Ectodermal cell (in vitro differentiated cells): ENCODE measurements around the gene AWAT2.
"Not testable (repeated sequence)": the region's sequence is repeated elsewhere in the genome, so short reads cannot be mapped to it uniquely, and the experiment has no call there.

ENCODE experiments used
- H3K27ac ChIP-seq: 2 replicates; pipeline ENCODE4 v1.7.0; 2013; ENCODE audit warnings: mild to moderate bottlenecking, low read depth, low read length; ENCODE audit not compliant: insufficient read depth, poor library complexity, severe bottlenecking
- H3K27me3 ChIP-seq: 2 replicates; pipeline ENCODE4 v1.7.0; 2013; ENCODE audit warnings: mild to moderate bottlenecking, low read length; ENCODE audit not compliant: insufficient read depth, control insufficient read depth, poor library complexity, severe bottlenecking
- H3K36me3 ChIP-seq: one replicate; pipeline ENCODE4 v1.7.0; 2013; ENCODE audit warnings: low read length; ENCODE audit not compliant: control insufficient read depth, insufficient read depth
- H3K4me1 ChIP-seq: one replicate; pipeline ENCODE4 v1.7.0; 2013; ENCODE audit warnings: low read length; ENCODE audit not compliant: control insufficient read depth, insufficient read depth
- H3K4me3 ChIP-seq: 2 replicates; pipeline ENCODE4 v1.7.0; 2013; ENCODE audit warnings: low read depth, low read length, control low read depth; ENCODE audit not compliant: insufficient read depth
- H3K9me3 ChIP-seq: 2 replicates; pipeline ENCODE4 v1.7.0; 2013; ENCODE audit warnings: mild to moderate bottlenecking, low read length, moderate library complexity; ENCODE audit not compliant: control insufficient read depth
- WGBS, 2 experiments: methylation state at CpG; one replicate each; pipeline ENCODE4 v1.1.7; 2013; ENCODE audit warnings: missing lambda C conversion rate in 2 of 2; 5-methylcytosine and 5-hydroxymethylcytosine counted together

The AWAT2 gene

GRCh38 chrX:70001708-70002341 is 47.9 kb downstream of the AWAT2 start:
- Histone ChIP-seq H3K36me3 (no peaks in the 10 kb centered on the region), H3K4me3 (no peak overlapping the region)
- WGBS, 2 experiments, result 94 to 95% methylated on average over 3 of the region's 3 CpGs

GRCh38 chrX:70001269-70001668 is 48.5 kb downstream of the AWAT2 start:
- H3K9me3 ChIP-seq, result no peaks in the 10 kb centered on the region
- H3K27me3 ChIP-seq, result no peaks in the 10 kb centered on the region
- no peaks in the 10 kb centered on the region for H3K4me1 ChIP-seq
- no peak overlapping the region for H3K27ac ChIP-seq
- no peak overlapping the region for H3K4me3 ChIP-seq
- 90 to 100% methylated on average over 1 to 2 of the region's 2 CpGs for WGBS, 2 experiments
- no peaks in the 10 kb centered on the region for H3K36me3 ChIP-seq

More at GRCh38 chrX:70001708-70002341, 47.9 kb downstream of the AWAT2 start:
- H3K9me3 ChIP-seq, result no peaks in the 10 kb centered on the region
- no peak overlapping the region for H3K27ac ChIP-seq
- no peaks in the 10 kb centered on the region for H3K4me1 ChIP-seq
- no peaks in the 10 kb centered on the region for H3K27me3 ChIP-seq

- H3K36me3 ChIP-seq, H3K27me3 ChIP-seq, H3K4me1 ChIP-seq, H3K4me3 ChIP-seq, H3K9me3 ChIP-seq, H3K27ac ChIP-seq: not testable (repeated sequence)
Observed at GRCh38 chrX:69998299-69998698, 51.4 kb downstream of the AWAT2 start.

- H3K9me3 ChIP-seq, result no peaks in the 10 kb centered on the region
- no peak overlapping the region for H3K4me3 ChIP-seq
- H3K27me3 ChIP-seq, result no peaks in the 10 kb centered on the region
- no peak overlapping the region for H3K27ac ChIP-seq
- no peaks in the 10 kb centered on the region for H3K4me1 ChIP-seq
- no peaks in the 10 kb centered on the region for H3K36me3 ChIP-seq
Observed at GRCh38 chrX:69996113-69996468, 53.6 kb downstream of the AWAT2 start.

- H3K36me3 ChIP-seq, result no peaks in the 10 kb centered on the region
- H3K4me1 ChIP-seq, result no peaks in the 10 kb centered on the region
- H3K27ac ChIP-seq, result no peak overlapping the region
- no peaks in the 10 kb centered on the region for H3K27me3 ChIP-seq
- H3K4me3 ChIP-seq, result no peak overlapping the region
- H3K9me3 ChIP-seq, result no peaks in the 10 kb centered on the region
- WGBS, 2 experiments, result 96 to 100% methylated on average over 1 to 2 of the region's 2 CpGs
Observed at GRCh38 chrX:69995362-69996112, 54.2 kb downstream of the AWAT2 start.

GRCh38 chrX:69993494-69993893 is 56.2 kb downstream of the AWAT2 start:
- Histone ChIP-seq H3K27me3 (no peaks in the 10 kb centered on the region), H3K4me1 (no peaks in the 10 kb centered on the region), H3K27ac (no peak overlapping the region), H3K4me3 (no peak overlapping the region), H3K36me3 (no peaks in the 10 kb centered on the region), H3K9me3 (no peaks in the 10 kb centered on the region)

GRCh38 chrX:69991685-69992084 is 58.1 kb downstream of the AWAT2 start:
- Histone ChIP-seq H3K36me3 (no peaks in the 10 kb centered on the region), H3K27ac (no peak overlapping the region), H3K4me1 (no peaks in the 10 kb centered on the region), H3K27me3 (no peaks in the 10 kb centered on the region), H3K9me3 (no peaks in the 10 kb centered on the region), H3K4me3 (no peak overlapping the region)
- 95 to 96% methylated on average over 3 of the region's 3 CpGs for WGBS, 2 experiments
